ENCODE results near the gene ARHGAP24.

ARHGAP24 gene

GRCh38 chr4:85870298-85871083, 395.5 kb downstream of the ARHGAP24 start:
- Histone ChIP-seq H3K9me3 (no peaks in the 10 kb centered on the region), H3K4me3 (ENCODE audit: low read depth in 1 of 2, low read length in 1 of 2) (no peak overlapping the region), H3K27me3 (no peaks in the 10 kb centered on the region), H3K36me3 (no peaks in the 10 kb centered on the region), H3K4me1 (ENCODE audit: control insufficient read depth in 1 of 2, insufficient read depth in 1 of 2, low read depth in 1 of 2, low read length in 1 of 2) (no peaks in the 10 kb centered on the region), H3K27ac (no peak overlapping the region)
- no peak for TF ChIP-seq CTCF (IDR thresholded peaks at IDR 0.05)

GRCh38 chr4:85873566-85873965, 398.6 kb downstream of the ARHGAP24 start:
- TF ChIP-seq CTCF (IDR thresholded peaks at IDR 0.05), result no peak

GRCh38 chr4:85879518-85879917, 404.6 kb downstream of the ARHGAP24 start:
- Histone ChIP-seq H3K9me3 (no peaks in the 10 kb centered on the region), H3K27ac (no peak overlapping the region), H3K4me3 (ENCODE audit: low read depth in 1 of 2, low read length in 1 of 2) (no peak overlapping the region), H3K36me3 (no peaks in the 10 kb centered on the region), H3K27me3 (no peaks in the 10 kb centered on the region), H3K4me1 (ENCODE audit: control insufficient read depth in 1 of 2, insufficient read depth in 1 of 2, low read depth in 1 of 2, low read length in 1 of 2) (no peaks in the 10 kb centered on the region)
- no peak for TF ChIP-seq CTCF (IDR thresholded peaks at IDR 0.05)

More at GRCh38 chr4:85873566-85873965, 398.6 kb downstream of the ARHGAP24 start:
- H3K27me3 ChIP-seq, result no peaks in the 10 kb centered on the region
- no peaks in the 10 kb centered on the region for H3K4me1 ChIP-seq (ENCODE audit: control insufficient read depth in 1 of 2, insufficient read depth in 1 of 2, low read depth in 1 of 2, low read length in 1 of 2)
- H3K27ac ChIP-seq, result no peak overlapping the region
- no peaks in the 10 kb centered on the region for H3K9me3 ChIP-seq
- no peak overlapping the region for H3K4me3 ChIP-seq (ENCODE audit: low read depth in 1 of 2, low read length in 1 of 2)
- no peaks in the 10 kb centered on the region for H3K36me3 ChIP-seq

GRCh38 chr4:85883180-85883579, 408.2 kb downstream of the ARHGAP24 start:
- Histone ChIP-seq H3K27me3 (no peaks in the 10 kb centered on the region), H3K27ac (no peak overlapping the region), H3K4me1 (ENCODE audit: control insufficient read depth in 1 of 2, insufficient read depth in 1 of 2, low read depth in 1 of 2, low read length in 1 of 2) (no peaks in the 10 kb centered on the region), H3K9me3 (no peaks in the 10 kb centered on the region), H3K36me3 (no peaks in the 10 kb centered on the region), H3K4me3 (ENCODE audit: low read depth in 1 of 2, low read length in 1 of 2) (no peak overlapping the region)
- TF ChIP-seq CTCF (IDR thresholded peaks at IDR 0.05), result no peak

GRCh38 chr4:85884251-85884650, 409.3 kb downstream of the ARHGAP24 start:
- Histone ChIP-seq H3K36me3 (no peaks in the 10 kb centered on the region), H3K4me3 (ENCODE audit: low read depth in 1 of 2, low read length in 1 of 2) (no peak overlapping the region), H3K4me1 (ENCODE audit: control insufficient read depth in 1 of 2, insufficient read depth in 1 of 2, low read depth in 1 of 2, low read length in 1 of 2) (no peaks in the 10 kb centered on the region), H3K9me3 (no peaks in the 10 kb centered on the region), H3K27me3 (no peaks in the 10 kb centered on the region), H3K27ac (no peak overlapping the region)
- TF ChIP-seq CTCF (IDR thresholded peaks at IDR 0.05), result no peak

All from neutrophil (primary cell).